Gastrocnemius medialis (tissue), 4 donors: ENCODE data around the gene ZEB2. TPM values are rescaled to one million over a fixed set of nuclear protein-coding genes. Genes with fewer than 3 reads are reported as not detected.

Experiments
- ATAC-seq, 2 donors: fragments of 150-250 bp; one replicate each; pipeline ENCODE4 v1.9.1; 2016
- DNase-seq, 2 donors: peaks; one replicate each; pipeline ENCODE4 v3.0.0-alpha.2; 2019
- H3K27ac ChIP-seq, 4 donors: fragments of 200-600 bp; sonication (generic); 1 replicate in 1 of 4; 2 replicates in 3 of 4; pipeline ENCODE4 v1.5.1; 2016 to 2018; ENCODE audit warnings: mild to moderate bottlenecking in 2 of 4, moderate library complexity in 1 of 4
- H3K27me3 ChIP-seq, 3 donors: fragments of 200-600 bp; sonication (generic) in 2 of 3; 1 replicate in 1 of 3; 2 replicates in 2 of 3; pipeline versions ENCODE4 v1.5.1 to v1.6.0; 2016 to 2019; ENCODE audit warnings: mild to moderate bottlenecking in 1 of 3, moderate library complexity in 1 of 3
- H3K36me3 ChIP-seq, 2 donors: fragments of 200-600 bp; sonication (generic) in 1 of 2; one replicate each; pipeline ENCODE4 v1.5.1; 2017 to 2018
- H3K4me1 ChIP-seq, 2 donors: fragments of 200-600 bp; sonication (generic) in 1 of 2; one replicate each; pipeline ENCODE4 v1.5.1; 2016 to 2017; ENCODE audit warnings: mild to moderate bottlenecking in 2 of 2
- H3K4me3 ChIP-seq, 4 donors: fragments of 200-600 bp; sonication (generic) in 3 of 4; 1 replicate in 1 of 4; 2 replicates in 3 of 4; pipeline ENCODE4 v1.5.1; 2016 to 2019; ENCODE audit warnings: mild to moderate bottlenecking in 2 of 4
- H3K9me3 ChIP-seq, 3 donors: fragments of 200-600 bp; sonication (generic) in 2 of 3; 1 replicate in 1 of 3; 2 replicates in 2 of 3; pipeline ENCODE4 v1.5.1; 2016 to 2019
- CTCF ChIP-seq, 5 experiments: fragments of 450-650 bp in 3 of 5; fragments of 200-600 bp in 2 of 5; sonication (generic) in 2 of 5; IDR thresholded peaks in 4 of 5; conservative IDR thresholded peaks in 1 of 5; 1 replicate in 4 of 5; 2 replicates in 1 of 5; pipeline ENCODE4 v1.5.1; 2016 to 2019; ENCODE audit warnings: antibody characterized with exemption in 5 of 5, mild to moderate bottlenecking in 3 of 5, moderate library complexity in 3 of 5
- POLR2A ChIP-seq, 2 donors: fragments of 450-650 bp; IDR thresholded peaks; one replicate each; pipeline ENCODE4 v1.6.1; 2017; ENCODE audit warnings: antibody characterized with exemption in 2 of 2, mild to moderate bottlenecking in 2 of 2, moderate library complexity in 2 of 2
- in situ Hi-C, 4 donors: fragments of 200-750 bp; cut with MboI; loops; one replicate each; pipeline versions ENCODE4 v1.15.0 to v1.8.0; 2017; ENCODE audit warnings: low sequenced_read_pairs in 4 of 4
- intact Hi-C: fragments of 100-400 bp; cut with DNase I; formaldehyde crosslinking; loops from one replicate; pipeline ENCODE4 v1.15.1; 2023; ENCODE audit warnings: low total_unique reads
- total RNA-seq, 4 donors: library from RNA; depleted of rRNA; stranded (reverse); fragments of >200 nt; gene quantifications; one replicate each; pipeline versions ENCODE4 v1.1.0 to v1.2.3, GENCODE V29; 2016

ZEB2 gene
- total RNA-seq, 4 donors from 2014 or later: 21.2 to 27.6 (median 22.9) TPM

- Histone ChIP-seq H3K36me3 (no peaks in the 10 kb centered on the region), H3K27me3 (no peaks in the 10 kb centered on the region), H3K27ac (no peak overlapping the region), H3K9me3 (no peaks in the 10 kb centered on the region), H3K4me3 (no peak overlapping the region), H3K4me1 (no peaks in the 10 kb centered on the region)
- ATAC-seq (no peak), DNase-seq (no peak)
- in situ Hi-C loops: no loop called here
- intact Hi-C loops: no loop called here
- TF ChIP-seq POLR2A (IDR thresholded peaks at IDR 0.05): no peak
- no peak for TF ChIP-seq CTCF (IDR thresholded peaks at IDR 0.05 in 4 of 5, conservative IDR thresholded peaks at IDR 0.05 in 1 of 5)
Measured at GRCh38 chr2:144559681-144560080, 39.8 kb upstream of the ZEB2 start.

GRCh38 chr2:144559242-144559641 is 39.3 kb upstream of the ZEB2 start:
- TF ChIP-seq POLR2A (IDR thresholded peaks at IDR 0.05) (no peak), CTCF (IDR thresholded peaks at IDR 0.05 in 4 of 5, conservative IDR thresholded peaks at IDR 0.05 in 1 of 5) (no peak)
- intact Hi-C loops: no loop called here
- in situ Hi-C loops: no loop called here
- Histone ChIP-seq H3K27me3 (no peaks in the 10 kb centered on the region), H3K36me3 (no peaks in the 10 kb centered on the region), H3K4me1 (no peaks in the 10 kb centered on the region), H3K27ac (no peak overlapping the region), H3K9me3 (no peaks in the 10 kb centered on the region), H3K4me3 (no peak overlapping the region)
- DNase-seq (no peak), ATAC-seq (no peak)

GRCh38 chr2:144554492-144555210 is 34.7 kb upstream of the ZEB2 start:
- in situ Hi-C loops: no loop called here
- no peak for DNase-seq
- TF ChIP-seq CTCF (IDR thresholded peaks at IDR 0.05 in 4 of 5, conservative IDR thresholded peaks at IDR 0.05 in 1 of 5): no peak
- no peak for TF ChIP-seq POLR2A (IDR thresholded peaks at IDR 0.05)
- no peak for ATAC-seq
- Histone ChIP-seq H3K9me3 (no peaks in the 10 kb centered on the region), H3K4me3 (no peak overlapping the region), H3K27ac (no peak overlapping the region), H3K27me3 (no peaks in the 10 kb centered on the region), H3K36me3 (no peaks in the 10 kb centered on the region), H3K4me1 (no peaks in the 10 kb centered on the region)
- intact Hi-C loops: no loop called here

- H3K27ac ChIP-seq: no peak overlapping the region
- H3K4me3 ChIP-seq: no peak overlapping the region
- H3K9me3 ChIP-seq: no peaks in the 10 kb centered on the region
- DNase-seq: no peak
- intact Hi-C loops: no loop called here
- H3K4me1 ChIP-seq: no peaks in the 10 kb centered on the region
- H3K27me3 ChIP-seq: no peaks in the 10 kb centered on the region
- TF ChIP-seq POLR2A (IDR thresholded peaks at IDR 0.05) (no peak), CTCF (IDR thresholded peaks at IDR 0.05 in 4 of 5, conservative IDR thresholded peaks at IDR 0.05 in 1 of 5) (no peak)
- no peak for ATAC-seq
- in situ Hi-C loops: no loop called here
- no peaks in the 10 kb centered on the region for H3K36me3 ChIP-seq
Measured at GRCh38 chr2:144553379-144553778, 33.5 kb upstream of the ZEB2 start.

- in situ Hi-C loops: no loop called here
- no peak overlapping the region for H3K4me3 ChIP-seq
- ATAC-seq (no peak), DNase-seq (no peak)
- intact Hi-C loops: no loop called here
- H3K4me1 ChIP-seq: no peaks in the 10 kb centered on the region
- H3K27me3 ChIP-seq: no peaks in the 10 kb centered on the region
- no peaks in the 10 kb centered on the region for H3K9me3 ChIP-seq
- TF ChIP-seq CTCF (IDR thresholded peaks at IDR 0.05 in 4 of 5, conservative IDR thresholded peaks at IDR 0.05 in 1 of 5) (no peak), POLR2A (IDR thresholded peaks at IDR 0.05) (no peak)
- no peak overlapping the region for H3K27ac ChIP-seq
- H3K36me3 ChIP-seq: no peaks in the 10 kb centered on the region
Measured at GRCh38 chr2:144552821-144553220, 32.9 kb upstream of the ZEB2 start.
